Activated T-cell treated with anti-CD3 and anti-CD28 coated beads for 24 hours (primary cell): ENCODE data around the gene PCDHGC3.

Source experiments
- DNase-seq: peaks from one replicate; pipeline ENCODE4 v3.0.0-alpha.2; 2020; ENCODE audit warnings: low read depth

PCDHGC3 gene

GRCh38 chr5:141523991-141524390 lies 48.2 kb downstream of the PCDHGC3 start:
- no peak for DNase-seq

GRCh38 chr5:141524604-141525597 lies 49.1 kb downstream of the PCDHGC3 start:
- DNase-seq = peak; percentile 20

GRCh38 chr5:141525653-141526052 lies 49.9 kb downstream of the PCDHGC3 start:
- DNase-seq = no peak

- DNase-seq = no peak
Measured at GRCh38 chr5:141527426-141527825, 51.7 kb downstream of the PCDHGC3 start.
